ENCODE results near the gene GNAI2. TPM values are rescaled to one million over a fixed set of nuclear protein-coding genes. Genes with fewer than 3 reads are reported as not detected.

The GNAI2 gene
- total and polyA plus RNA-seq, 2 donors (not counting 3 experiments of a cell fraction or from before 2014, with no cell fraction given), result 767 to 1,875 TPM

GRCh38 chr3:50219285-50219684 is 16.7 kb upstream of the GNAI2 start:
- BruUV-seq (replicated peaks), result no TSS peak
- Histone ChIP-seq H3K9me1 (replicated peaks; ENCODE audit: control insufficient read depth, extremely low read depth, insufficient read depth, low read length) (no peaks in the 10 kb centered on the region), H3K4me2 (ENCODE audit: insufficient read depth, low read length) (no peak overlapping the region), H4K20me1 (replicated peaks; ENCODE audit: control insufficient read depth, extremely low read depth, insufficient read depth, low read length) (no peaks in the 10 kb centered on the region), H3K27ac (ENCODE audit: insufficient read depth, low read depth, low read length) (no peak overlapping the region), H3K4me1 (ENCODE audit: control insufficient read depth, extremely low read depth, insufficient read depth, low read length) (no peaks in the 10 kb centered on the region), H3K79me2 (ENCODE audit: control insufficient read depth, insufficient read depth, low read length) (no peaks in the 10 kb centered on the region), H3K36me3 (ENCODE audit: control insufficient read depth in 2 of 2, extremely low read depth in 1 of 2, insufficient read depth in 2 of 2, low read length in 2 of 2) (no peaks in the 10 kb centered on the region), H3K9me3 (replicated peaks; ENCODE audit: control insufficient read depth, insufficient read depth, low read length) (no peaks in the 10 kb centered on the region), H3K9ac (replicated peaks; ENCODE audit: extremely low read depth, insufficient read depth, low read length) (no peak overlapping the region), H2AFZ (ENCODE audit: low read depth, low read length) (no peak overlapping the region), H3K27me3 (ENCODE audit: control insufficient read depth in 2 of 2, insufficient read depth in 2 of 2, low read length in 2 of 2) (no peaks in the 10 kb centered on the region), H3K4me3 (replicated peaks in 1 of 3; ENCODE audit: insufficient read depth in 1 of 3, low read depth in 1 of 3, low read length in 3 of 3) (no peak overlapping the region)
- FAIRE-seq, result no peak
- intact Hi-C loops (cut with micrococcal nuclease) (no loop called here), dilution Hi-C loops (cut with MboI; ENCODE audit: extremely low pct_ligation_motif_present, low sequenced_read_pairs) (no loop called here)
- TF ChIP-seq JUN (IDR thresholded peaks at IDR 0.05; ENCODE audit: borderline replicate concordance, insufficient read depth, insufficient read length, low read depth) (no peak), FOS (IDR thresholded peaks at IDR 0.05; ENCODE audit: borderline replicate concordance, insufficient read depth, low read length) (no peak), MAX (IDR thresholded peaks at IDR 0.05; ENCODE audit: insufficient read depth, insufficient read length) (no peak), POLR2A (IDR thresholded peaks at IDR 0.05; ENCODE audit: low read depth, low read length) (no peak), CTCF (IDR thresholded peaks at IDR 0.05; ENCODE audit: extremely low read depth in 1 of 2, insufficient read depth in 1 of 2, low read depth in 1 of 2, low read length in 2 of 2) (no peak), GATA2 (IDR thresholded peaks at IDR 0.05; ENCODE audit: insufficient read depth, insufficient read length, low read depth, low read length) (no peak), MYC (IDR thresholded peaks at IDR 0.05; ENCODE audit: low read depth, low read length) (no peak), POLR2AphosphoS5 (IDR thresholded peaks at IDR 0.05; ENCODE audit: insufficient read depth, low read depth, low read length) (no peak), EZH2 (IDR thresholded peaks at IDR 0.05; ENCODE audit: borderline replicate concordance, low read depth, low read length, severe bottlenecking) (no peak)
- CTCF ChIA-PET, result interaction anchor here (0.8 to 7.3 kb wide), 7 partner anchors 10 to 35 kb away, joined by 3 to 55 read pairs (median 3); partner anchors contain the start of gene SLC38A3
- no peak for DNase-seq (ENCODE audit: low read depth, low spot score)
- POLR2A ChIA-PET, result interaction anchor here (0.5 kb wide), 1 partner anchor 133 kb away, joined by 6 read pairs; no protein-coding TSS in a partner anchor

Data from endothelial cell of umbilical vein (primary cell).